GM12878 (cell line): Measurements from ENCODE around the gene ARTN. TPM values are rescaled to one million over a fixed set of nuclear protein-coding genes. Genes with fewer than 3 reads are reported as not detected.

Experiments
- ATAC-seq: fragments of 200-7000 bp; cut with Tn5 transposase; 3 replicates; pipeline ENCODE4 v1.9.1; 2020; ENCODE audit warnings: mild to moderate bottlenecking, moderate library complexity
- BruUV-seq: library from RNA; stranded (reverse); fragments of 400-500 nt; replicated peaks from 2 replicates; lab custom pipeline; 2021; lab: Mats Ljungman, UMichigan
- CTCF ChIA-PET: fragments of 300-600 bp; sonication (Branson Sonifier 250); formaldehyde crosslinking; extraction: SDS; loops from one replicate; lab custom pipeline; 2021; ENCODE audit warnings: inconsistent platforms; lab: Yijun Ruan, JAX
- POLR2A ChIA-PET: fragments of 350-600 bp; formaldehyde crosslinking; extraction: SDS; loops from one replicate; lab custom pipeline; 2021; ENCODE audit warnings: inconsistent platforms; lab: Charles Lee
- RAD21 ChIA-PET: fragments of 300-600 bp; sonication (Branson Sonifier 250); formaldehyde crosslinking; loops from one replicate; lab custom pipeline; 2023; ENCODE audit warnings: antibody characterized with exemption; ENCODE audit not compliant: unreplicated experiment; lab: Charles Lee
- SMC1A ChIA-PET: fragments of 300-600 bp; sonication (Branson Sonifier 250); formaldehyde crosslinking; loops from one replicate; lab custom pipeline; 2023; ENCODE audit not compliant: unreplicated experiment, uncharacterized antibody; lab: Charles Lee
- DNase-seq: peaks from one replicate; pipeline ENCODE4 v3.0.0-alpha.2; 2011; ENCODE audit warnings: low read depth, low spot score
- FAIRE-seq: peaks from 3 replicates; lab custom pipeline; 2011; peaks lifted over from hg19 to GRCh38; lab: Jason Lieb, UNC
- H2AFZ ChIP-seq: 2 replicates; pipeline ENCODE4 v1.6.0; 2011; ENCODE audit warnings: low read depth, low read length, control low read depth; ENCODE audit not compliant: control insufficient read depth
- H3K27ac ChIP-seq: 2 replicates; pipeline ENCODE4 v1.5.1; 2011; ENCODE audit warnings: control low read depth; ENCODE audit not compliant: control insufficient read depth, insufficient read depth
- H3K27me3 ChIP-seq, 2 experiments: replicated peaks in 1 of 2; 2 replicates each; pipeline versions ENCODE4 v1.6.0 to v1.6.1; 2011; ENCODE audit warnings: low read length in 1 of 2; ENCODE audit not compliant: control insufficient read depth in 2 of 2, insufficient read depth in 2 of 2
- H3K36me3 ChIP-seq, 2 experiments: 2 replicates each; pipeline ENCODE4 v1.5.1; 2011; ENCODE audit warnings: low read length in 1 of 2; ENCODE audit not compliant: control insufficient read depth in 2 of 2, insufficient read depth in 2 of 2
- H3K4me1 ChIP-seq: 2 replicates; pipeline ENCODE4 v1.6.1; 2011; ENCODE audit warnings: mild to moderate bottlenecking, low read length, moderate library complexity, mixed read lengths; ENCODE audit not compliant: control insufficient read depth, insufficient read depth
- H3K4me2 ChIP-seq: 2 replicates; pipeline ENCODE4 v1.6.0; 2011; ENCODE audit warnings: control low read depth; ENCODE audit not compliant: control insufficient read depth, insufficient read depth
- H3K4me3 ChIP-seq: fragments of 200-600 bp; sonication (generic); 2 replicates; pipeline ENCODE4 v1.5.1; 2016
- H3K79me2 ChIP-seq: 2 replicates; pipeline ENCODE4 v1.6.0; 2011; ENCODE audit warnings: low read length; ENCODE audit not compliant: control insufficient read depth, insufficient read depth
- H3K9ac ChIP-seq: 2 replicates; pipeline ENCODE4 v1.8.0; 2011; ENCODE audit warnings: low read length, control low read depth, mixed read lengths; ENCODE audit not compliant: control insufficient read depth, insufficient read depth
- H3K9me3 ChIP-seq: replicated peaks from 3 replicates; pipeline ENCODE4 v1.5.1; 2011; ENCODE audit warnings: mild to moderate bottlenecking, low read length; ENCODE audit not compliant: control insufficient read depth, insufficient read depth
- H4K20me1 ChIP-seq: 2 replicates; pipeline ENCODE4 v1.6.0; 2011; ENCODE audit not compliant: control insufficient read depth, insufficient read depth
- BCL3 ChIP-seq: IDR thresholded peaks from 2 replicates; pipeline ENCODE4 v1.6.1; 2011; ENCODE audit warnings: borderline replicate concordance, low read depth, mild to moderate bottlenecking, moderate library complexity, low read length; ENCODE audit not compliant: insufficient read depth, poor library complexity, severe bottlenecking
- FOXM1 ChIP-seq: IDR thresholded peaks from 2 replicates; pipeline ENCODE4 v1.6.1; 2012; ENCODE audit warnings: low read depth, mild to moderate bottlenecking, inconsistent platforms, low read length, moderate library complexity
- KDM1A ChIP-seq: fragments of 200-600 bp; sonication (generic); IDR thresholded peaks from 2 replicates; pipeline ENCODE4 v1.6.1; 2016; ENCODE audit warnings: borderline replicate concordance
- MEF2A ChIP-seq: IDR thresholded peaks from 2 replicates; pipeline ENCODE4 v1.6.1; 2011; ENCODE audit warnings: low read depth, mild to moderate bottlenecking, low read length, moderate library complexity; ENCODE audit not compliant: insufficient read depth
- NKRF ChIP-seq: fragments of 450-650 bp; conservative IDR thresholded peaks from 2 replicates; pipeline ENCODE4 v1.6.1; 2017; ENCODE audit warnings: mild to moderate bottlenecking, moderate library complexity
- SIX5 ChIP-seq: IDR thresholded peaks from 2 replicates; pipeline ENCODE4 v1.6.1; 2011; ENCODE audit warnings: mild to moderate bottlenecking, low read depth, low read length, moderate library complexity; ENCODE audit not compliant: severe bottlenecking
- SMC3 ChIP-seq: IDR thresholded peaks from 2 replicates; pipeline ENCODE4 v1.6.1; 2011; ENCODE audit warnings: low read length, improper control_type of control experiment, borderline replicate concordance
- TCF7 ChIP-seq: IDR thresholded peaks from 2 replicates; pipeline ENCODE4 v1.6.1; 2014; ENCODE audit warnings: antibody characterized with exemption, borderline replicate concordance
- ZNF622 ChIP-seq: fragments of 450-650 bp; IDR thresholded peaks from 2 replicates; pipeline ENCODE4 v1.6.1; 2017; ENCODE audit warnings: mild to moderate bottlenecking, inconsistent platforms
- WGBS: methylation state at CpG from one replicate; pipeline ENCODE4 v1.1.6; 2016; ENCODE audit warnings: low lambda C conversion rate; ENCODE audit not compliant: insufficient replicate concordance, insufficient coverage; ENCODE audit errors: missing lambda C conversion rate; 5-methylcytosine and 5-hydroxymethylcytosine counted together
- in situ Hi-C: fragments of 300-500 bp; cut with MboI; formaldehyde crosslinking; loops from 9 replicates; pipeline ENCODE4 v1.14.3; 2018; ENCODE audit warnings: mixed read lengths
- intact Hi-C: fragments of 100-400 bp; cut with micrococcal nuclease; formaldehyde crosslinking; loops from one replicate; pipeline ENCODE4 v1.14.2; 2022; ENCODE audit not compliant: unreplicated experiment
- polyA plus RNA-seq, 11 experiments: library from polyadenylated mRNA; depleted of rRNA in 4 of 11; unstranded in 6 of 11; stranded (reverse) in 5 of 11; fragments of >200 nt; fragmentation: Nextera tagmentation in 4 of 11; fragmentation: Illumina TruSeq in 1 of 11; extraction: Ambion mirVana in 4 of 11; extraction: Trizol in 1 of 11; gene quantifications; 1 replicate in 1 of 11; 2 replicates in 10 of 11; pipeline versions ENCODE4 v1.2.1 to v1.2.3, GENCODE V29; 2011 to 2016; ENCODE audit warnings: inconsistent platforms in 2 of 11, missing spikeins in 2 of 11, low read depth in 1 of 11
- total RNA-seq, 4 experiments: library from RNA; depleted of rRNA in 3 of 4; stranded (reverse); fragments of >200 nt in 3 of 4; fragmentation: Illumina TruSeq in 1 of 4; extraction: Trizol in 1 of 4; gene quantifications; 2 replicates each; pipeline versions ENCODE4 v1.2.1 to v1.2.3, GENCODE V29; 2013 to 2021

ARTN gene
- total and polyA plus RNA-seq, 10 of the 15 experiments (the other 5 are each of a cell fraction or from before 2014, with no cell fraction given): 0.06 to 2.1 (median 0.34) TPM; not detected in 1

GRCh38 chr1:43890815-43891214 is 42.8 kb upstream of the ARTN start (continued):
- TF ChIP-seq NKRF (no peak), SMC3 (no peak), BCL3 (no peak), TCF7 (no peak), SIX5 (no peak), FOXM1 (no peak)
- TF ChIP-seq, all 136 proteins: peak for 0

GRCh38 chr1:43893006-43893405 is 40.6 kb upstream of the ARTN start:
- DNase-seq (no peak), ATAC-seq (no peak), FAIRE-seq (no peak)
- TF ChIP-seq ZNF622 (no peak), MEF2A (no peak), KDM1A (no peak)
- SMC1A ChIA-PET: interaction anchor here (1.0 to 1.9 kb wide), 2 partner anchors 8 to 129 kb away, joined by 3 to 7 read pairs; no protein-coding TSS in a partner anchor
- Histone ChIP-seq H3K27me3 (no peaks in the 10 kb centered on the region), H4K20me1 (no peaks in the 10 kb centered on the region), H2AFZ (no peak overlapping the region), H3K9ac (no peak overlapping the region), H3K79me2 (no peaks in the 10 kb centered on the region), H3K27ac (no peak overlapping the region), H3K4me3 (no peak overlapping the region), H3K4me1 (no peaks in the 10 kb centered on the region), H3K4me2 (no peak overlapping the region), H3K36me3 (peaks cover 0 to 3% of the 10 kb centered on the region in 2 experiments; a peak in 1 of 4 replicates), H3K9me3 (no peaks in the 10 kb centered on the region)
- no TSS peak for BruUV-seq
- WGBS: 0% methylated on average over 1 of the region's 1 CpG
- in situ Hi-C loops: no loop called here
- RAD21 ChIA-PET: no interaction called here
- intact Hi-C loops: no loop called here
- CTCF ChIA-PET: interaction anchor here (1.3 to 1.4 kb wide), 2 partner anchors 42 to 130 kb away, joined by 5 to 7 read pairs; no protein-coding TSS in a partner anchor
- POLR2A ChIA-PET: interaction anchor here (0.5 kb wide), 1 partner anchor 231 kb away, joined by 3 read pairs; no protein-coding TSS in a partner anchor
